ENCODE measurements around the gene GOLGA3. TPM values are rescaled to one million over a fixed set of nuclear protein-coding genes. Genes with fewer than 3 reads are reported as not detected.

The GOLGA3 gene
- total RNA-seq, 4 donors from 2014 or later = 69.8 to 117 (median 97.7) TPM

- 81 to 82% methylated on average over 14 of the region's 14 CpGs for WGBS, 2 donors
- DNase-seq (ENCODE audit: low spot score in 2 of 2) = no peak
- H3K4me1 ChIP-seq = peaks cover 0 to 28% (median 5%) of the 10 kb centered on the region in 4 donors
These were observed 56.1 kb downstream of the GOLGA3 start for GRCh38 chr12:132772606-132773005.

GRCh38 chr12:132771126-132771838, 57.4 kb downstream of the GOLGA3 start:
- Histone ChIP-seq H3K4me1 (peaks cover 0 to 14% (median 5%) of the 10 kb centered on the region in 4 donors), H3K36me3 (peaks cover 8 to 73% (median 9%) of the 10 kb centered on the region in 3 donors), H3K9me3 (no peaks in the 10 kb centered on the region), H3K27ac (peak overlapping the region in 2 of 4 donors; percentile 36 to 71), H3K4me3 (no peak overlapping the region), H3K27me3 (no peaks in the 10 kb centered on the region)
- DNase-seq (ENCODE audit: low spot score in 2 of 2) = no peak
- WGBS, 2 donors = 93 to 94% methylated on average over 15 of the region's 15 CpGs
- TF ChIP-seq POLR2A (IDR thresholded peaks at IDR 0.05) = no peak
- no peak for TF ChIP-seq EP300 (IDR thresholded peaks at IDR 0.05)
- TF ChIP-seq CTCF (IDR thresholded peaks at IDR 0.05) = no peak

More at GRCh38 chr12:132772606-132773005, 56.1 kb downstream of the GOLGA3 start:
- Histone ChIP-seq H3K27ac (peak overlapping the region in 1 of 4 donors; percentile 41), H3K27me3 (no peaks in the 10 kb centered on the region), H3K36me3 (peaks cover 10 to 86% (median 15%) of the 10 kb centered on the region in 3 donors), H3K9me3 (no peaks in the 10 kb centered on the region), H3K4me3 (no peak overlapping the region)
- TF ChIP-seq CTCF (IDR thresholded peaks at IDR 0.05) (no peak), POLR2A (IDR thresholded peaks at IDR 0.05) (no peak), EP300 (IDR thresholded peaks at IDR 0.05) (no peak)

GRCh38 chr12:132766380-132767085, 62.1 kb downstream of the GOLGA3 start:
- Histone ChIP-seq H3K27me3 (no peaks in the 10 kb centered on the region), H3K9me3 (no peaks in the 10 kb centered on the region), H3K27ac (peak overlapping the region in 1 of 4 donors; percentile 6), H3K4me3 (no peak overlapping the region), H3K36me3 (peaks cover 0 to 26% (median 0%) of the 10 kb centered on the region in 3 donors), H3K4me1 (peaks cover 0 to 26% (median 9%) of the 10 kb centered on the region in 4 donors)
- TF ChIP-seq CTCF (IDR thresholded peaks at IDR 0.05) (no peak), POLR2A (IDR thresholded peaks at IDR 0.05) (no peak), EP300 (IDR thresholded peaks at IDR 0.05) (no peak)
- WGBS, 2 donors = 64 to 72% methylated on average over 24 to 27 of the region's 27 CpGs
- peak in 1 of 2 donors; percentile 21 for DNase-seq (ENCODE audit: low spot score in 2 of 2)

GRCh38 chr12:132765361-132765760, 63.3 kb downstream of the GOLGA3 start:
- no peaks in the 10 kb centered on the region for H3K27me3 ChIP-seq
- WGBS, 2 donors = 67 to 78% methylated on average over 11 of the region's 11 CpGs
- DNase-seq (ENCODE audit: low spot score in 2 of 2) = no peak
- TF ChIP-seq EP300 (IDR thresholded peaks at IDR 0.05) (no peak), POLR2A (IDR thresholded peaks at IDR 0.05) (no peak)
- H3K36me3 ChIP-seq = peaks cover 0 to 15% (median 0%) of the 10 kb centered on the region in 3 donors
- no peak overlapping the region for H3K4me3 ChIP-seq
- no peak overlapping the region for H3K27ac ChIP-seq
- no peaks in the 10 kb centered on the region for H3K9me3 ChIP-seq
- peaks cover 0 to 31% (median 14%) of the 10 kb centered on the region in 4 donors for H3K4me1 ChIP-seq

- no peaks in the 10 kb centered on the region for H3K9me3 ChIP-seq
- peaks cover 0 to 4% (median 0%) of the 10 kb centered on the region in 3 donors for H3K36me3 ChIP-seq
- no peaks in the 10 kb centered on the region for H3K27me3 ChIP-seq
- no peak overlapping the region for H3K27ac ChIP-seq
- peaks cover 0 to 39% (median 21%) of the 10 kb centered on the region in 4 donors for H3K4me1 ChIP-seq
- no peak for DNase-seq (ENCODE audit: low spot score in 2 of 2)
- TF ChIP-seq POLR2A (IDR thresholded peaks at IDR 0.05) = no peak
- no peak for TF ChIP-seq CTCF (IDR thresholded peaks at IDR 0.05)
- TF ChIP-seq EP300 (IDR thresholded peaks at IDR 0.05) = no peak
- WGBS, 2 donors = 93 to 96% methylated on average over 20 of the region's 20 CpGs
- H3K4me3 ChIP-seq = no peak overlapping the region
These were observed 64.4 kb downstream of the GOLGA3 start for GRCh38 chr12:132764231-132764630.
